ENCODE data around the gene TAS1R2. TPM values are rescaled to one million over a fixed set of nuclear protein-coding genes. Genes with fewer than 3 reads are reported as not detected.

The TAS1R2 gene
- total and polyA plus RNA-seq, 9 of the 15 experiments (the other 6 are each of a cell fraction or from before 2014, with no cell fraction given): not detected

DNA sequence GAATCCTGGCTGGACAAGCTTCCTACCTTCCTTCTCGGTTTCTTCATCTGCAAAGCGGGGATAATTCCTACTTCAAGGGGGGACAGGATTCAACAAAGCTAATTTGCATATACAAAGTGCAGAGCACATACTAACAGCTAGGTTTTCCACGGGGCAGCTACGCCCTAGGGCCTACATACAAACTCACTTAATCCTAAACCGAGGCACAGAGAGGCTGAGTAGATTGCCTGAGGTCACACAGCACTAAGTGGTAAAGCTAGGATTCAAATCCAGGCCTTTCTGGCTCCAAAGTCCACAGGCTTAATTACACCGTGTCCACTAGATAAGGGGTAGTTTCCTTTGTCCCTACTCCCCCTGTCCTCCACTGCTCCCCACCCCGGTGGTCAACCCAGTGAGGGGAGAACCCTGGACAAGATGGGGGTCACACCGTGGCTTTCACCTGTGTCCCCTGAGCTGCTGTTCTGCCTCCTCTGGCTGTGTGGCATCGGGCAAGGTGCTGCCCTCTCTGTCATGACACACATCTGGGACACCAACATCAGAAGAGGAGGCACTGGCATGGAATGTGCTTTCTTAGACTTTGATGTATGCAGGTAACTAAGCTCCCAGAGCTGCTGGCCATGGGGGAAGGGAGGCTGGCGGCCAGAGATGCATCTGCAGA, 44.5 kb downstream of the TAS1R2 start:
- Histone ChIP-seq H3K79me2 (ENCODE audit: control insufficient read depth, insufficient read depth, low read length) (no peaks in the 10 kb centered on the region), H3K9ac (ENCODE audit: insufficient read depth in 1 of 2, low read depth in 2 of 2, low read length in 2 of 2) (no peak overlapping the region), H3K9me1 (ENCODE audit: control insufficient read depth, insufficient read depth, low read length) (no peaks in the 10 kb centered on the region), H2AFZ (ENCODE audit: low read depth, low read length) (no peak overlapping the region), H3K4me3 (no peak overlapping the region), H3K36me3 (ENCODE audit: control insufficient read depth, insufficient read depth, low read length) (no peaks in the 10 kb centered on the region), H3K9me3 (replicated peaks; ENCODE audit: control insufficient read depth, insufficient read depth, low read depth, low read length) (no peaks in the 10 kb centered on the region), H4K20me1 (replicated peaks; ENCODE audit: control insufficient read depth, insufficient read depth, low read length) (peaks cover 8% of the 10 kb centered on the region; the same call in 1 of the 2 replicates), H3K27me3 (ENCODE audit: control insufficient read depth in 2 of 2, insufficient read depth in 2 of 2, low read length in 2 of 2) (peaks cover 5 to 33% of the 10 kb centered on the region in 2 experiments; a peak in 4 of 5 replicates), H3K4me2 (ENCODE audit: insufficient read depth, low read length) (no peak overlapping the region), H3K4me1 (replicated peaks in 1 of 2; ENCODE audit: control insufficient read depth in 2 of 2, insufficient read depth in 2 of 2, low read length in 2 of 2) (peaks cover 0 to 9% of the 10 kb centered on the region in 2 experiments; a peak in 1 of 5 replicates), H3K27ac (ENCODE audit: extremely low read depth, low read depth, low read length) (no peak overlapping the region)
- no peak for FAIRE-seq
- DNase-seq (ENCODE audit: extremely low read depth in 1 of 4, low spot score in 3 of 4): no peak
- in situ Hi-C loops (cut with MboI) (no loop called here), intact Hi-C loops (cut with micrococcal nuclease) (no loop called here)
- ChIA-PET POLR2A (no interaction called here), CTCF (ENCODE audit: low intra/inter-chr PET ratio) (no interaction called here)
- TF ChIP-seq, protein P1, sequence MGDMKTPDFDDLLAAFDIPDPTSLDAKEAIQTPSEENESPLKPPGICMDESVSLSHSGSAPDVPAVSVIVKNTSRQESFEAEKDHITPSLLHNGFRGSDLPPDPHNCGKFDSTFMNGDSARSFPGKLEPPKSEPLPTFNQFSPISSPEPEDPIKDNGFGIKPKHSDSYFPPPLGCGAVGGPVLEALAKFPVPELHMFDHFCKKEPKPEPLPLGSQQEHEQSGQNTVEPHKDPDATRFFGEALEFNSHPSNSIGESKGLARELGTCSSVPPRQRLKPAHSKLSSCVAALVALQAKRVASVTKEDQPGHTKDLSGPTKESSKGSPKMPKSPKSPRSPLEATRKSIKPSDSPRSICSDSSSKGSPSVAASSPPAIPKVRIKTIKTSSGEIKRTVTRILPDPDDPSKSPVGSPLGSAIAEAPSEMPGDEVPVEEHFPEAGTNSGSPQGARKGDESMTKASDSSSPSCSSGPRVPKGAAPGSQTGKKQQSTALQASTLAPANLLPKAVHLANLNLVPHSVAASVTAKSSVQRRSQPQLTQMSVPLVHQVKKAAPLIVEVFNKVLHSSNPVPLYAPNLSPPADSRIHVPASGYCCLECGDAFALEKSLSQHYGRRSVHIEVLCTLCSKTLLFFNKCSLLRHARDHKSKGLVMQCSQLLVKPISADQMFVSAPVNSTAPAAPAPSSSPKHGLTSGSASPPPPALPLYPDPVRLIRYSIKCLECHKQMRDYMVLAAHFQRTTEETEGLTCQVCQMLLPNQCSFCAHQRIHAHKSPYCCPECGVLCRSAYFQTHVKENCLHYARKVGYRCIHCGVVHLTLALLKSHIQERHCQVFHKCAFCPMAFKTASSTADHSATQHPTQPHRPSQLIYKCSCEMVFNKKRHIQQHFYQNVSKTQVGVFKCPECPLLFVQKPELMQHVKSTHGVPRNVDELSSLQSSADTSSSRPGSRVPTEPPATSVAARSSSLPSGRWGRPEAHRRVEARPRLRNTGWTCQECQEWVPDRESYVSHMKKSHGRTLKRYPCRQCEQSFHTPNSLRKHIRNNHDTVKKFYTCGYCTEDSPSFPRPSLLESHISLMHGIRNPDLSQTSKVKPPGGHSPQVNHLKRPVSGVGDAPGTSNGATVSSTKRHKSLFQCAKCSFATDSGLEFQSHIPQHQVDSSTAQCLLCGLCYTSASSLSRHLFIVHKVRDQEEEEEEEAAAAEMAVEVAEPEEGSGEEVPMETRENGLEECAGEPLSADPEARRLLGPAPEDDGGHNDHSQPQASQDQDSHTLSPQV (IDR thresholded peaks at IDR 0.05): no peak
- TF ChIP-seq SMARCA5 (IDR thresholded peaks at IDR 0.05) (peak; percentile 41; the same call in 1 of the 2 replicates), PTBP1 (IDR thresholded peaks at IDR 0.05; ENCODE audit: low read depth, low read length) (0 out of 2 replicates have a peak, but pooled peaks have one; percentile 32), ZNF384 (IDR thresholded peaks at IDR 0.05; ENCODE audit: low read depth, low read length) (no peak), KDM1A (IDR thresholded peaks at IDR 0.05) (peak in 1 of 2 experiments; percentile 57; a peak in 1 of 4 replicates), KDM5B (IDR thresholded peaks at IDR 0.05; ENCODE audit: insufficient replicate concordance, low read depth, low read length) (no peak), BCOR (IDR thresholded peaks at IDR 0.05) (peak; percentile 85), RBM25 (IDR thresholded peaks at IDR 0.05; ENCODE audit: low read depth, low read length, severe bottlenecking) (peak; percentile 98), ZFP36 (IDR thresholded peaks at IDR 0.05; ENCODE audit: low read depth, low read length, partially characterized antibody) (peak; percentile 91)
- no peak for ATAC-seq
- 16% methylated on average over 10 of the region's 10 CpGs for whole genome bisulfite sequencing (ENCODE audit: insufficient coverage, low coverage, missing lambda C conversion rate)
- no TSS peak for BruUV-seq (replicated peaks)
